Neutrophil (primary cell): ENCODE data around the gene THSD8.
A peak's percentile ranks its signal among the peaks of the same experiment; 100 is the strongest.

ENCODE experiments used
- H3K27ac ChIP-seq: fragments of 200-600 bp; sonication (generic); 2 replicates; pipeline ENCODE4 v1.5.1; 2016; ENCODE audit warnings: mild to moderate bottlenecking, moderate library complexity
- H3K27me3 ChIP-seq: fragments of 200-600 bp; sonication (generic); 2 replicates; pipeline ENCODE4 v1.6.0; 2016; ENCODE audit warnings: mild to moderate bottlenecking
- H3K36me3 ChIP-seq: fragments of 200-600 bp; sonication (generic); 2 replicates; pipeline ENCODE4 v1.5.1; 2017
- H3K4me1 ChIP-seq, 2 experiments: fragments of 200-600 bp in 1 of 2; sonication (generic) in 1 of 2; 1 replicate in 1 of 2; 2 replicates in 1 of 2; pipeline versions ENCODE4 v1.5.1 to v1.6.1; 2013 to 2016; ENCODE audit warnings: low read depth in 1 of 2, low read length in 1 of 2, mild to moderate bottlenecking in 1 of 2, moderate library complexity in 1 of 2; ENCODE audit not compliant: control insufficient read depth in 1 of 2, insufficient read depth in 1 of 2
- H3K4me3 ChIP-seq, 2 experiments: fragments of 200-600 bp in 1 of 2; sonication (generic) in 1 of 2; 1 replicate in 1 of 2; 2 replicates in 1 of 2; pipeline ENCODE4 v1.5.1; 2013 to 2016; ENCODE audit warnings: low read depth in 1 of 2, low read length in 1 of 2, mild to moderate bottlenecking in 1 of 2, moderate library complexity in 1 of 2
- H3K9me3 ChIP-seq: fragments of 200-600 bp; sonication (generic); 2 replicates; pipeline ENCODE4 v1.5.1; 2016
- TF ChIP-seq, protein P1 (sequence below): fragments of 200-600 bp; sonication (generic); IDR thresholded peaks from 2 replicates; pipeline ENCODE4 v1.5.1; 2016; ENCODE audit warnings: antibody characterized with exemption

THSD8 gene

DNA sequence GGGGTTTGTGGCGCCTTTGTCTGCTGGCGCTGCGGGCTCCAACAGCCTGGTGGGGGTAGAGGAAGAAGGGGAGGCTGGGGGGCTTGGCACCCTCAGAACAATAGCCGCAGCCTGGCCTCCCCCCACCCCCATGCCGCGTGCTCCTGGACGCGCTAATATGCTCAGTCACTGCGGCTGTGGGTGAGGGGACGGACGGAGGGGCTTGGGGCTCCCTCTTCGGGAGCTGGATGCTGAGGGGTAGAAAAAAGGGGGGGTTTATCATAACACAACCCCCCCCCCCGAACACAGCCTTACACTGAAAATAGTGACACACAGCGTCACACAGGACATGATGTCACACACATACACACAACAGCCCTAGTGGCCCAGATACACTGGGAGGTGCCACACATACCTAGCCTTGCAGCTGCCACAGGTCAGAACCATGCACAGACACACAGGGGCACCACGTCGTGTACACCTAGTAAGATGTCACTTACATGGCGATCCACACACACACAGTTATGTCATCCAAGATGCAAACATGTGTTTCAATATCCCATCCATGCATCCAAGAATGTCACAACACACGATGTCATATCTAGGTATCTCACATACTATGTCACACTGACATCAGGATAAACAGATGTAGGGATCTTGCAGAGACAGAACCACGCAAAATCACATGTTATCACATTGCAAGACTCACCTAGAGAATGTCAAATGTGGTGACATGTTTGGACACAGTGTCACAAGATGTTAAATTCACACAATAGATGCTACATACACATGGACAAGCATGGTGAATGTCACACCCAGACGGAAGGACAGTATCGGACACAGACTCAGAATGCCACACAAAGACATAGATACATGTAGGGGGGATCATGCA lies 37.3 kb downstream of the THSD8 start:
- Histone ChIP-seq H3K27ac (no peak overlapping the region), H3K4me1 (peaks cover 6 to 14% of the 10 kb centered on the region in 2 experiments), H3K27me3 (peaks cover 100% of the 10 kb centered on the region), H3K4me3 (no peak overlapping the region), H3K9me3 (no peaks in the 10 kb centered on the region), H3K36me3 (no peaks in the 10 kb centered on the region)
- TF ChIP-seq, protein P1, sequence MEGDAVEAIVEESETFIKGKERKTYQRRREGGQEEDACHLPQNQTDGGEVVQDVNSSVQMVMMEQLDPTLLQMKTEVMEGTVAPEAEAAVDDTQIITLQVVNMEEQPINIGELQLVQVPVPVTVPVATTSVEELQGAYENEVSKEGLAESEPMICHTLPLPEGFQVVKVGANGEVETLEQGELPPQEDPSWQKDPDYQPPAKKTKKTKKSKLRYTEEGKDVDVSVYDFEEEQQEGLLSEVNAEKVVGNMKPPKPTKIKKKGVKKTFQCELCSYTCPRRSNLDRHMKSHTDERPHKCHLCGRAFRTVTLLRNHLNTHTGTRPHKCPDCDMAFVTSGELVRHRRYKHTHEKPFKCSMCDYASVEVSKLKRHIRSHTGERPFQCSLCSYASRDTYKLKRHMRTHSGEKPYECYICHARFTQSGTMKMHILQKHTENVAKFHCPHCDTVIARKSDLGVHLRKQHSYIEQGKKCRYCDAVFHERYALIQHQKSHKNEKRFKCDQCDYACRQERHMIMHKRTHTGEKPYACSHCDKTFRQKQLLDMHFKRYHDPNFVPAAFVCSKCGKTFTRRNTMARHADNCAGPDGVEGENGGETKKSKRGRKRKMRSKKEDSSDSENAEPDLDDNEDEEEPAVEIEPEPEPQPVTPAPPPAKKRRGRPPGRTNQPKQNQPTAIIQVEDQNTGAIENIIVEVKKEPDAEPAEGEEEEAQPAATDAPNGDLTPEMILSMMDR: no peak

DNA sequence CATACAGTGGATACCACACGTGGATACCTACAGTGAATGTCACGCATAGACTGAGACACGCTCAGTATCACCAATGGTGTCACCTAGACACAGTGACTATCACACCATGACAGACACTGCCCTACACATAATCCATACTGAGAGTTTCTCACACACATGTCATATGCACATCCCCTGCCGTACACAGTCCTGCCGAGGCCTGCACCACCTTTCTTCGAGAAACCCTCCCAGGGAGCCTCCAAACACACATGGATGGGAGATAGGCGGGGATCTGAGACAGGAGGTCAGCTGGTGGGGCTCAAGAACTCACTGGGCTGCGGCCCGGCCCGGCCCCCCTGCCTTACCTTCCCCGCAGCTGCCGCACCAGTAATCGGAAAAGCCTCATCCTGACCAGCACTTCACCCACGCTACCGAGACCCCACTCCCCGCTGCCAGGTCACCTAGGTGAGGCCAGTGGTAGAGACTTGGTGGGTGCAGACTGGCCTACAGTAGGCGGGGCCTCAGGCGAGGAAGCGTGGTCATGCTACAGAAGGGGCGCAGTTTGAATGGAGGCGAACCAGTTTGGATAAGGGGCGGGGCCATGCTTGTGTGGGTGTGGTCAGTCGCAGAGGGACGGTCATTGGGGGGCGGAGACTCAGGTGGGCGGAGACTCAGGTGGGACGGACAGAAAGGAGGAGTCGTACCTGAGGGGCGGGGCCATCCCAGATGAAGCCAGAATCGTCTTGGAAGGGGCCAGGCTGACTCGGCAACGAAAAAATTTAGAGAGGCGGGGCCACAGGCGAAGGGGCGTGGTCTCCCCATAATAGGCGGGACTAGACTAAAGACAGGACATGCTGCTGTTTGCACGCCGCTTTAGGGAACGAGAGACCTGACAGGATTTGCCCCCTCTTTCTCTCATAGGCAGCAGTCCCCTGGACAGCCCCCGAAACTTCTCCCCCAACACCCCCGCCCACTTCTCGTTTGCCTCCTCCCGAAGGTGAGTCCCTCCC lies 38.5 kb downstream of the THSD8 start:
- Histone ChIP-seq H3K36me3 (no peaks in the 10 kb centered on the region), H3K4me1 (peaks cover 6 to 14% of the 10 kb centered on the region in 2 experiments), H3K4me3 (no peak overlapping the region), H3K9me3 (no peaks in the 10 kb centered on the region), H3K27ac (no peak overlapping the region), H3K27me3 (peaks cover 100% of the 10 kb centered on the region)
- TF ChIP-seq, protein P1: no peak

DNA sequence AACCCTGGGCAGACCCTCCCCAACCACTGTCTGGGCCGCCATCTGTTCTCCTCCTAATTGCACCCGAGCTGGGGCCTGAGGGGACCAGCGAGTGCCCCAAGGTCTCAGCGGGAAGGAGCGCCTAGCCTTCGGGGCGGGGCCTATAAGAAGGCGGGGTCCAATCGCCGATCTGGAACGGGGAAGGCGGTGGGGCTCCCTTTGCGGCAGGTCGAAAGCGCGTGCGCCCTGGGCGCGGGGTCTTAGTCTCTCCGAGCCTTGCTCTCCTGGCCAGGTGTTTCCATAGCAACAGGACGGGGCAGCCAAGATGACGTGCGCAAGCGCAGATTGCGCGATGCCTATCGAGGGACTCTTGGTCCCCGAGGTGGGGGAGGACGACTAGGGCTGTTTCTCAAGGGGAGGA lies 39.2 kb downstream of the THSD8 start:
- H3K36me3 ChIP-seq: no peaks in the 10 kb centered on the region
- H3K4me3 ChIP-seq: peak overlapping the region in 1 of 2 experiments; percentile 12
- TF ChIP-seq, protein P1: no peak
- H3K27me3 ChIP-seq: peaks cover 100% of the 10 kb centered on the region
- H3K9me3 ChIP-seq: no peaks in the 10 kb centered on the region
- H3K27ac ChIP-seq: no peak overlapping the region
- H3K4me1 ChIP-seq: peaks cover 6 to 14% of the 10 kb centered on the region in 2 experiments

DNA sequence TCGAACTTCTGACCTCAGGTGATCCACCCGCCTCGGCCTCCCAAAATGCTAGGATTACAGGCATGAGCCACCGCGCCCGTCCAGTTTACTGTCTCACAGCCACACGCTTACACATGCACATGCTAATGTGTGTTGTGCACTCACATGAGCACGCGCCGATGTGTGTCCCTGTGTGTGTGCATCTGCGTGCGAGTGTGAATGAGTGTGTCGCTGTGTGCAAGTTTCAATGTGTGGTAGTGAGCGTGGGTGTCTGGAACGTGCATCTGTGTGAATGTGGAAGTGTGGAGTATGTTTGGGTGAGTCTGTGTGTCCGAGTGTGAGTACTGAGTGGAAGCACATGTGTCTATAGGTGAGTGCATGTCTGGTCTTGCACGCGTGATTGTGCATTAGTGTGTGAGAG lies 40.6 kb downstream of the THSD8 start:
- TF ChIP-seq, protein P1: no peak
- Histone ChIP-seq H3K4me1 (peaks cover 11 to 17% of the 10 kb centered on the region in 2 experiments), H3K27ac (no peak overlapping the region), H3K27me3 (peaks cover 100% of the 10 kb centered on the region), H3K9me3 (no peaks in the 10 kb centered on the region), H3K36me3 (no peaks in the 10 kb centered on the region), H3K4me3 (no peak overlapping the region)

DNA sequence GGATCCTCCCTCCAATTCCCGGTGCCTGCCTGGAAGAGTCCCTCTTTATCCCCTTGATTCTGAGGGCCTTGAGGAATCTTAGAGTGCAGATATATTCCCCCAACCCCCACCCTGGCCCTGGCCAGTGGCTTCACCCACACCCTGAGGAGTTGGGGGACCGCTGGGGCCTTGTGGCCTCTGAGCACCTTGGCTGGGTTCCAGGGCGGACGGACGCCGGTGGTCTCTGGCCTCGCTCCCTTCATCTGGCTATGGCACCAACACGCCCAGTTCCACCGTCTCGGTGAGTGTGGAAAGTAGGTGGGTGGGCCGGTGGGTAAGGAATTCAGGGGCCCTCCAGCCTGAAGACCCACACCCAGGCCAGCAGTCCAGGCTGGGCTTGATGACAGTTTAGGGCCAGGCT lies 41.5 kb downstream of the THSD8 start:
- TF ChIP-seq, protein P1: no peak
- H3K4me3 ChIP-seq: no peak overlapping the region
- H3K4me1 ChIP-seq: peaks cover 11 to 22% of the 10 kb centered on the region in 2 experiments
- no peaks in the 10 kb centered on the region for H3K36me3 ChIP-seq
- H3K27ac ChIP-seq: no peak overlapping the region
- H3K27me3 ChIP-seq: peaks cover 100% of the 10 kb centered on the region
- H3K9me3 ChIP-seq: no peaks in the 10 kb centered on the region
